HepG2 (cell line): ENCODE results near the gene PYGB. TPM values are rescaled to one million over a fixed set of nuclear protein-coding genes. Genes with fewer than 3 reads are reported as not detected.

Experiments used
- BORCS8-MEF2B ChIP-seq: sonication (generic); formaldehyde crosslinking; IDR thresholded peaks from 2 replicates; pipeline ENCODE4 v1.8.0; 2022; ENCODE audit warnings: mild to moderate bottlenecking, missing genetic modification reagents
- DPF2 ChIP-seq: sonication (generic); formaldehyde crosslinking; IDR thresholded peaks from 2 replicates; pipeline ENCODE4 v1.4.0; 2020; ENCODE audit warnings: mild to moderate bottlenecking, low read depth, missing genetic modification reagents, borderline replicate concordance
- FOSL2 ChIP-seq: sonication (generic); formaldehyde crosslinking; IDR thresholded peaks from 2 replicates; pipeline ENCODE4 v1.4.0; 2020; ENCODE audit warnings: missing genetic modification reagents
- GFI1 ChIP-seq: sonication (generic); formaldehyde crosslinking; IDR thresholded peaks from 2 replicates; pipeline ENCODE4 v1.5.0; 2020; ENCODE audit warnings: missing genetic modification reagents, mild to moderate bottlenecking, borderline replicate concordance
- JARID2 ChIP-seq: sonication (generic); formaldehyde crosslinking; IDR thresholded peaks from 2 replicates; pipeline ENCODE4 v1.8.1; 2023; ENCODE audit warnings: missing genetic modification reagents, inconsistent platforms; ENCODE audit not compliant: insufficient replicate concordance
- KLF12 ChIP-seq: sonication (generic); formaldehyde crosslinking; IDR thresholded peaks from 2 replicates; pipeline ENCODE4 v1.4.0; 2020; ENCODE audit warnings: missing genetic modification reagents, borderline replicate concordance
- MEIS2 ChIP-seq: sonication (generic); formaldehyde crosslinking; IDR thresholded peaks from 2 replicates; pipeline ENCODE4 v1.9.0; 2021; ENCODE audit warnings: mild to moderate bottlenecking, missing genetic modification reagents
- NFIB ChIP-seq: sonication (generic); formaldehyde crosslinking; IDR thresholded peaks from 2 replicates; pipeline ENCODE4 v1.9.0; 2021; ENCODE audit warnings: missing genetic modification reagents, mild to moderate bottlenecking, borderline replicate concordance
- RBM39 ChIP-seq: fragments of 200-400 bp; formaldehyde crosslinking; IDR thresholded peaks from one replicate; pipeline ENCODE4 v1.6.1; 2018; ENCODE audit warnings: antibody characterized with exemption, mild to moderate bottlenecking, low read depth, low read length; ENCODE audit not compliant: poor library complexity, severe bottlenecking
- REL ChIP-seq: sonication (generic); formaldehyde crosslinking; conservative IDR thresholded peaks from 2 replicates; pipeline ENCODE4 v1.8.0; 2022; ENCODE audit warnings: mild to moderate bottlenecking, missing genetic modification reagents, moderate library complexity
- ZNF343 ChIP-seq: sonication (generic); formaldehyde crosslinking; IDR thresholded peaks from 2 replicates; pipeline ENCODE4 v1.4.0; 2020; ENCODE audit warnings: mild to moderate bottlenecking, missing genetic modification reagents
- polyA plus RNA-seq, 8 experiments: library from polyadenylated mRNA; depleted of rRNA in 3 of 8; stranded (reverse) in 7 of 8; unstranded in 1 of 8; fragments of >200 nt; fragmentation: Illumina TruSeq in 4 of 8; extraction: Trizol in 4 of 8; gene quantifications; 2 replicates each; pipeline versions ENCODE4 v1.2.1 to v1.2.3, GENCODE V29; 2011 to 2016; ENCODE audit warnings: low read depth in 4 of 8, missing spikeins in 1 of 8, mixed read lengths in 1 of 8; ENCODE audit not compliant: insufficient read depth in 1 of 8
- total RNA-seq, 5 experiments: library from RNA; depleted of rRNA; stranded (reverse); fragments of >200 nt; fragmentation: Illumina TruSeq; extraction: Trizol; gene quantifications; 2 replicates each; pipeline ENCODE4 v1.2.3, GENCODE V29; 2016; ENCODE audit warnings: low read depth in 1 of 5
- TF ChIP-seq, protein P1 (sequence below): sonication (generic); formaldehyde crosslinking; IDR thresholded peaks from 2 replicates; pipeline ENCODE4 v1.4.0; 2020; ENCODE audit warnings: missing genetic modification reagents
- TF ChIP-seq, protein P2 (sequence below): sonication (generic); formaldehyde crosslinking; IDR thresholded peaks from 2 replicates; pipeline ENCODE4 v1.8.0; 2022; ENCODE audit warnings: mild to moderate bottlenecking, missing genetic modification reagents
- TF ChIP-seq, protein P3 (sequence below), 2 experiments: sonication (generic) in 1 of 2; formaldehyde crosslinking in 1 of 2; IDR thresholded peaks; 2 replicates each; pipeline versions ENCODE4 v1.5.1 to v1.6.1; 2011 to 2020; ENCODE audit warnings: borderline replicate concordance in 1 of 2, low read depth in 1 of 2, low read length in 1 of 2, mild to moderate bottlenecking in 1 of 2, missing genetic modification reagents in 1 of 2, moderate library complexity in 1 of 2
- TF ChIP-seq, protein P4 (sequence below): sonication (generic); formaldehyde crosslinking; IDR thresholded peaks from 2 replicates; pipeline ENCODE4 v1.8.1; 2023; ENCODE audit warnings: missing genetic modification reagents, mild to moderate bottlenecking, borderline replicate concordance
- TF ChIP-seq, protein P5 (sequence below): sonication (generic); formaldehyde crosslinking; IDR thresholded peaks from 2 replicates; pipeline ENCODE4 v1.4.0; 2020; ENCODE audit warnings: missing genetic modification reagents

Gene PYGB
- total and polyA plus RNA-seq, 2 of the 13 experiments (the other 11 are each of a cell fraction or from before 2014, with no cell fraction given): 24.2 to 86.3 TPM

DNA sequence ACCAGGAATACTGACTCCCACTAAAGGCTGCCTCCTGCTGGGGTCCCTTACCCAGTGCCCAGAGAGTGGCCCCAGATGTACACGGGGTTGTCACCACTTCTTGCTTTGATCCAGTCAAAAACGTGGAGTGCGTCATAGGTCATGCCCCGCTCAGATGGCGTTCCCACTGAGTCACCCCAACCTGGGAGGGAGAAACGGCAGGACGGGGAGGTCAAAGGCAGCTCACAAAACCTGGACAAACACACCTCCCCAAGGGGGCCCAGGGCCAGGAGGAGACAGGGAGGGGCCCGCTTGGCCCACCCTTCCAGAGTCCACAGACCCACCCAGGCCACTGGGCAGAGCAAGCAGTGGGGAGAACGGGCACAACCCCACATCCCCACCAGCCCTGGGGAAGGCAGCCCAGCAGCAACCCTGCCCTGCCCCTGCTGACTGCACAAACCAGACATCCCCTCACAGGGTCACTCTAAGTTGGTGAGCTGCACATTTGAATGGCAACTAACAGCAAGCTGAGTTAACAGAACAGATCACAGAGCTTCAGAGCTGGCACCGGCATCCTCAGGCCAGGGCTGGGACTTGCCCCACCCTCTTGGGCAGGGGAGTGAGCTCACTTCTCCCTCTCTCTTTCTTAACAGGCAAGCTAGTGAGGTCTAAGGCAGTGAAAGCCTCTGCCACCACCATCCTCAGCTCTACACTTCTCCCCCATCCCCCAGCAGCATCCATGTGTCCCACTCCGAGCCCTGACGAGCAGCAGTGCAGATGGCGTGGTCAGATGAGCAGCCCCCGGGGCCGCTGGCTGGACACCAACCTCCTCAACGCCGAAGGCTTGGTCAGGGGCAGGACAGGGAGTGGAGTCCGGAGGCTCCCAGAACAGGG lies 61.7 kb downstream of the PYGB start (continued):
- TF ChIP-seq MEIS2 (CRISPR knock-in tag) (no peak), ZNF343 (no peak), BORCS8-MEF2B (peak; percentile 69; the same call in 1 of the 2 replicates), KLF12 (CRISPR knock-in tag) (no peak), JARID2 (no peak), REL (CRISPR knock-in tag) (no peak; the same call in 1 of the 2 replicates), GFI1 (CRISPR knock-in tag) (no peak), FOSL2 (CRISPR knock-in tag) (peak; percentile 96), DPF2 (CRISPR knock-in tag) (no peak), RBM39 (peak; percentile 59), NFIB (CRISPR knock-in tag) (no peak)
- TF ChIP-seq, protein P1, sequence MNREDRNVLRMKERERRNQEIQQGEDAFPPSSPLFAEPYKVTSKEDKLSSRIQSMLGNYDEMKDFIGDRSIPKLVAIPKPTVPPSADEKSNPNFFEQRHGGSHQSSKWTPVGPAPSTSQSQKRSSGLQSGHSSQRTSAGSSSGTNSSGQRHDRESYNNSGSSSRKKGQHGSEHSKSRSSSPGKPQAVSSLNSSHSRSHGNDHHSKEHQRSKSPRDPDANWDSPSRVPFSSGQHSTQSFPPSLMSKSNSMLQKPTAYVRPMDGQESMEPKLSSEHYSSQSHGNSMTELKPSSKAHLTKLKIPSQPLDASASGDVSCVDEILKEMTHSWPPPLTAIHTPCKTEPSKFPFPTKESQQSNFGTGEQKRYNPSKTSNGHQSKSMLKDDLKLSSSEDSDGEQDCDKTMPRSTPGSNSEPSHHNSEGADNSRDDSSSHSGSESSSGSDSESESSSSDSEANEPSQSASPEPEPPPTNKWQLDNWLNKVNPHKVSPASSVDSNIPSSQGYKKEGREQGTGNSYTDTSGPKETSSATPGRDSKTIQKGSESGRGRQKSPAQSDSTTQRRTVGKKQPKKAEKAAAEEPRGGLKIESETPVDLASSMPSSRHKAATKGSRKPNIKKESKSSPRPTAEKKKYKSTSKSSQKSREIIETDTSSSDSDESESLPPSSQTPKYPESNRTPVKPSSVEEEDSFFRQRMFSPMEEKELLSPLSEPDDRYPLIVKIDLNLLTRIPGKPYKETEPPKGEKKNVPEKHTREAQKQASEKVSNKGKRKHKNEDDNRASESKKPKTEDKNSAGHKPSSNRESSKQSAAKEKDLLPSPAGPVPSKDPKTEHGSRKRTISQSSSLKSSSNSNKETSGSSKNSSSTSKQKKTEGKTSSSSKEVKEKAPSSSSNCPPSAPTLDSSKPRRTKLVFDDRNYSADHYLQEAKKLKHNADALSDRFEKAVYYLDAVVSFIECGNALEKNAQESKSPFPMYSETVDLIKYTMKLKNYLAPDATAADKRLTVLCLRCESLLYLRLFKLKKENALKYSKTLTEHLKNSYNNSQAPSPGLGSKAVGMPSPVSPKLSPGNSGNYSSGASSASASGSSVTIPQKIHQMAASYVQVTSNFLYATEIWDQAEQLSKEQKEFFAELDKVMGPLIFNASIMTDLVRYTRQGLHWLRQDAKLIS (CRISPR knock-in tag): no peak
- TF ChIP-seq, protein P2, sequence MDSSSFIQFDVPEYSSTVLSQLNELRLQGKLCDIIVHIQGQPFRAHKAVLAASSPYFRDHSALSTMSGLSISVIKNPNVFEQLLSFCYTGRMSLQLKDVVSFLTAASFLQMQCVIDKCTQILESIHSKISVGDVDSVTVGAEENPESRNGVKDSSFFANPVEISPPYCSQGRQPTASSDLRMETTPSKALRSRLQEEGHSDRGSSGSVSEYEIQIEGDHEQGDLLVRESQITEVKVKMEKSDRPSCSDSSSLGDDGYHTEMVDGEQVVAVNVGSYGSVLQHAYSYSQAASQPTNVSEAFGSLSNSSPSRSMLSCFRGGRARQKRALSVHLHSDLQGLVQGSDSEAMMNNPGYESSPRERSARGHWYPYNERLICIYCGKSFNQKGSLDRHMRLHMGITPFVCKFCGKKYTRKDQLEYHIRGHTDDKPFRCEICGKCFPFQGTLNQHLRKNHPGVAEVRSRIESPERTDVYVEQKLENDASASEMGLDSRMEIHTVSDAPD: no peak
- TF ChIP-seq, protein P3, sequence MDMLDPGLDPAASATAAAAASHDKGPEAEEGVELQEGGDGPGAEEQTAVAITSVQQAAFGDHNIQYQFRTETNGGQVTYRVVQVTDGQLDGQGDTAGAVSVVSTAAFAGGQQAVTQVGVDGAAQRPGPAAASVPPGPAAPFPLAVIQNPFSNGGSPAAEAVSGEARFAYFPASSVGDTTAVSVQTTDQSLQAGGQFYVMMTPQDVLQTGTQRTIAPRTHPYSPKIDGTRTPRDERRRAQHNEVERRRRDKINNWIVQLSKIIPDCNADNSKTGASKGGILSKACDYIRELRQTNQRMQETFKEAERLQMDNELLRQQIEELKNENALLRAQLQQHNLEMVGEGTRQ (IDR thresholded peaks at IDR 0.05; ENCODE audit: low read depth, low read length): no peak
- TF ChIP-seq, protein P3 (CRISPR knock-in tag; IDR thresholded peaks at IDR 0.05; ENCODE audit: borderline replicate concordance): no peak
- TF ChIP-seq, protein P4, sequence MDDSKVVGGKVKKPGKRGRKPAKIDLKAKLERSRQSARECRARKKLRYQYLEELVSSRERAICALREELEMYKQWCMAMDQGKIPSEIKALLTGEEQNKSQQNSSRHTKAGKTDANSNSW: no peak
- TF ChIP-seq, protein P5, sequence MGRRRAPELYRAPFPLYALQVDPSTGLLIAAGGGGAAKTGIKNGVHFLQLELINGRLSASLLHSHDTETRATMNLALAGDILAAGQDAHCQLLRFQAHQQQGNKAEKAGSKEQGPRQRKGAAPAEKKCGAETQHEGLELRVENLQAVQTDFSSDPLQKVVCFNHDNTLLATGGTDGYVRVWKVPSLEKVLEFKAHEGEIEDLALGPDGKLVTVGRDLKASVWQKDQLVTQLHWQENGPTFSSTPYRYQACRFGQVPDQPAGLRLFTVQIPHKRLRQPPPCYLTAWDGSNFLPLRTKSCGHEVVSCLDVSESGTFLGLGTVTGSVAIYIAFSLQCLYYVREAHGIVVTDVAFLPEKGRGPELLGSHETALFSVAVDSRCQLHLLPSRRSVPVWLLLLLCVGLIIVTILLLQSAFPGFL (CRISPR knock-in tag): no peak
